Measurements from ENCODE around the gene TMEM108. TPM values are rescaled to one million over a fixed set of nuclear protein-coding genes. Genes with fewer than 3 reads are reported as not detected.

TMEM108 gene
- total and polyA plus RNA-seq, 11 donors: 0.14 to 2.8 (median 0.57) TPM

DNA sequence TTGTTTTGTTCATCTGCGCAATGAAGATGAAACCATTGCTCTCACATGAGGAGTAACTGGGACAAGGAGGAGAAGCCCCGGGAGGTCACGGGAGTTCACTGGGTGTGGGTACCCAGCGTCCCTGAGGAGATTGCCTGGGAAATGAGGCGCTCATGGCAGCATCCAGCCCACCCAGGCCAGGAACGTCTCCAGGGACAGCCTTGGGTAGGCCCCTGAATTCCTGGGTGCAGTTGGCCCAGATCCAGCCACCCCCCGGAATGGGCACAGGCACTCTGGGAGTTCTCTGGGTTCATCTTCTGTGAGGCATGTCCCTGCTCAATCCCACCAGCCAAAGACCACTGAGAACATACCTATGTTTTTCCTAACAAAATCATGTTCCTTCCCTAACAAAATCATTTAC lies 380.2 kb downstream of the TMEM108 start:
- Histone ChIP-seq H3K4me1 (peaks cover 0 to 4% (median 0%) of the 10 kb centered on the region in 12 donors), H3K27me3 (peaks cover 0 to 18% (median 0%) of the 10 kb centered on the region in 9 donors), H3K27ac (no peak overlapping the region), H3K36me3 (no peaks in the 10 kb centered on the region), H3K4me3 (no peak overlapping the region), H3K9me3 (no peaks in the 10 kb centered on the region)
- TF ChIP-seq POLR2A (IDR thresholded peaks at IDR 0.05): no peak
- TF ChIP-seq, protein P1, sequence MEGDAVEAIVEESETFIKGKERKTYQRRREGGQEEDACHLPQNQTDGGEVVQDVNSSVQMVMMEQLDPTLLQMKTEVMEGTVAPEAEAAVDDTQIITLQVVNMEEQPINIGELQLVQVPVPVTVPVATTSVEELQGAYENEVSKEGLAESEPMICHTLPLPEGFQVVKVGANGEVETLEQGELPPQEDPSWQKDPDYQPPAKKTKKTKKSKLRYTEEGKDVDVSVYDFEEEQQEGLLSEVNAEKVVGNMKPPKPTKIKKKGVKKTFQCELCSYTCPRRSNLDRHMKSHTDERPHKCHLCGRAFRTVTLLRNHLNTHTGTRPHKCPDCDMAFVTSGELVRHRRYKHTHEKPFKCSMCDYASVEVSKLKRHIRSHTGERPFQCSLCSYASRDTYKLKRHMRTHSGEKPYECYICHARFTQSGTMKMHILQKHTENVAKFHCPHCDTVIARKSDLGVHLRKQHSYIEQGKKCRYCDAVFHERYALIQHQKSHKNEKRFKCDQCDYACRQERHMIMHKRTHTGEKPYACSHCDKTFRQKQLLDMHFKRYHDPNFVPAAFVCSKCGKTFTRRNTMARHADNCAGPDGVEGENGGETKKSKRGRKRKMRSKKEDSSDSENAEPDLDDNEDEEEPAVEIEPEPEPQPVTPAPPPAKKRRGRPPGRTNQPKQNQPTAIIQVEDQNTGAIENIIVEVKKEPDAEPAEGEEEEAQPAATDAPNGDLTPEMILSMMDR (IDR thresholded peaks at IDR 0.05): no peak
- 67 to 89% (median 83%) methylated on average over 5 to 7 of the region's 7 CpGs for WGBS, 4 donors
- intact Hi-C loops (cut with DNase I): no loop called here
- ATAC-seq (no peak), DNase-seq (no peak)

DNA sequence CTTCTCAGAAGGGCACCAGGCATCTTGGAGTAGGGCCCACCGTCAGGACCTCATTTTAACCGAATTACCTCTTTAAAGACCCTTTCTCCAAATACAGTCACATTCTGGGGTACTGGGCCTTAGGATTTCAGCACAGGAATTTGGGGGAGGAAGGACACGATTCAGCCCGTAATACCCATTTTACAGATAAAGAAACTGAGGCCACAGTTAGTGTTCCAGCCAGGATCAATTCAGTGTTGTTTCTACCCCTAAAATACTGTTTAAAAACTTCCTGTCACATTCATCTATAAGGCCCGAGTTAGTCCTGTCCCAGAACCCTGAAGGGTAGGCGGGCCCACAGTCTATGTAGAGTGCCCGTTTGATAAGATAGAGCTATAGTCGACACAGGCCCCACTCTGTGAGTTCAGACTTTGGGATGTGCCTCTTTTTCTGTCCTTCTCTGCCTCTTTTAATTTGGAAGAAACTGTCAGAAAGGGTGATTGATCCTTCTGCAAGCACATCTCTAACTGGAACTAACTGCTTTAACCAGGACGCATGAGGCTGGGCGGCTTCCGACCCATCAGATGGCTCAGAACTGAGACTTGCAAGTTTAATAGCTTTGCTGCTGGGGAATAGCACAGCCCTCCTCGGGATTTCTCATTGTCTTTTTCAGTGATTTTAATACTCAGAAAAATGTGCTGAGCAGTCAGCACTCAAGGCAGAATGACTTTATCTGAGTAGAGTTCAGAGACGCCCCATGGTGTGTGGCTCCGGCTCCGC lies 381.1 kb downstream of the TMEM108 start:
- peaks cover 0 to 17% (median 0%) of the 10 kb centered on the region in 9 donors for H3K27me3 ChIP-seq
- intact Hi-C loops (cut with DNase I): no loop called here
- DNase-seq: no peak
- H3K36me3 ChIP-seq: no peaks in the 10 kb centered on the region
- no peak for TF ChIP-seq POLR2A (IDR thresholded peaks at IDR 0.05)
- TF ChIP-seq, protein P1 (IDR thresholded peaks at IDR 0.05): no peak
- 82 to 91% (median 89%) methylated on average over 15 of the region's 15 CpGs for WGBS, 4 donors
- H3K9me3 ChIP-seq: no peaks in the 10 kb centered on the region
- no peak overlapping the region for H3K27ac ChIP-seq
- no peak for ATAC-seq
- H3K4me3 ChIP-seq: no peak overlapping the region
- peaks cover 0 to 5% (median 0%) of the 10 kb centered on the region in 12 donors for H3K4me1 ChIP-seq

DNA sequence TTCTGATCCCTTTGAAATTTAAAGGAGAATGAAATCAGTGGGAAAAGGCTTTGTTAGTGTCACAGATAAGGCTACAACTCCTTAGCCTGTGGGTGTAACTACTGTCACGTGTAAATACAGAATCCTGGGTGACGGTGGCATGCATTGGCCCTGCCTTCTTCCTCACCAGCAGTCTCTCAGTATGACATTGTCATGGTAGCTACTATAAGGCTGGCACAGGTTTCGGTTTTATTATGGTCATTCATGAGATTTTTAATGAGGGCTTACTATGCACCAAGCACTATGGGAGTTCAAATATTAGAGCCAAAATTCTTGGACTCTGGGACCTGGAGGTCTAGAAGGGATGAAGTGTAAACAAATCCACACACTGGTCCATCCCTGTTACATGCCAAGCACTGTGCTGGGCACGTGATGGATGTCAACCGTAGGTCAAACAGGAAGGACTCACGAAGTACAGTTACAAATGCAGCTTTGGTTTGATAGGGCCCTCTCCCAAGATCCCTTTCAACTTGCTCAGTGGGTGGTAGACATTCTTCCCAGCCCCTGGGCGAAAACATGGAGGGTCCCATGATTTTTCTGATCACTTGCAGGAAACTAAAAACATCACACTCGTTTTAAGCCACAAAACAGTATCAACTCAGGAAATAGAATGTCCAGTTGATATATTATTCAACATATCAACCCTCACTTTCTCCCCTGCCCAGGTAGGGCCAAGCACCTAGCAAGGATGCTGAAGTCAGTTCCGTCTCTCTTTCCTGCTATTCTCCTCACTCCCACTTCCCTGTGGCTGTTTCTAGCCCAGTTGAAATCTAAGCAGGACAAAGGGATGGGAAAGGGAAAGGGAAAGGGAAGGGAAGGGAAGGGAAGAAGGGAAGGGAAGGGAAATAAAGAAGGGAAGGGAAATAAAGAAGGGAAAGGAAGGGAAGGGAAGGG lies 387.0 kb downstream of the TMEM108 start:
- Histone ChIP-seq H3K9me3 (no peaks in the 10 kb centered on the region), H3K4me3 (no peak overlapping the region), H3K4me1 (peaks cover 0 to 5% (median 0%) of the 10 kb centered on the region in 12 donors), H3K36me3 (no peaks in the 10 kb centered on the region), H3K27ac (no peak overlapping the region), H3K27me3 (peaks cover 0 to 19% (median 6%) of the 10 kb centered on the region in 9 donors)
- TF ChIP-seq POLR2A (IDR thresholded peaks at IDR 0.05): no peak
- TF ChIP-seq, protein P1 (IDR thresholded peaks at IDR 0.05): no peak
- DNase-seq (no peak), ATAC-seq (no peak)
- intact Hi-C loops (cut with DNase I): loop anchor here in 5 of 10 donors (2.0 to 5.0 kb wide), 3 partner anchors 383 to 698 kb away; no protein-coding TSS in a partner anchor
- WGBS, 4 donors: 77 to 80% (median 79%) methylated on average over 9 of the region's 9 CpGs

DNA sequence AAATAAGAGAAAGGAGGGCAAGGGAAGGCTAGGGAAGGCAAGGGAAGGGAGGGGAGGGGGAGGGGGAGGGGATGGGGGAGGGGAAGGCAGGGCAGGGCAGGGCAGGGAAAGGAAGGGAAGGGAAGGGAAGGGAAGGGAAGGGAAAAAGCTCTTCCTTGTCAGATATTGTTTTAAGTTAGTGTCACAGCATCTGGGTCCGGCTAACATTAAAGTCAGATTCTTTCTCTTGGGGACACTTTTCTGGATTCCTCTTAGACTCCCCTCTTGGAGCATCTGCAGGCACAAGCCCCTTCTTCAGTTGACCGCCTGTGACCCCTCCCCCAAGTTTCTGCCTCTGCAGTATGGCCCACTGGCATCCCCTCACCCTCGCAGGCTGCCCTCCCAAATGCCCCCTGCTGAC lies 387.7 kb downstream of the TMEM108 start:
- TF ChIP-seq, protein P1 (IDR thresholded peaks at IDR 0.05): no peak
- TF ChIP-seq POLR2A (IDR thresholded peaks at IDR 0.05): no peak
- Histone ChIP-seq H3K4me1 (peaks cover 0 to 5% (median 0%) of the 10 kb centered on the region in 12 donors), H3K9me3 (no peaks in the 10 kb centered on the region), H3K27me3 (peaks cover 0 to 19% (median 6%) of the 10 kb centered on the region in 9 donors), H3K4me3 (no peak overlapping the region), H3K27ac (no peak overlapping the region), H3K36me3 (no peaks in the 10 kb centered on the region)
- ATAC-seq (no peak), DNase-seq (no peak)
- WGBS, 4 donors: 71 to 82% (median 74%) methylated on average over 3 of the region's 3 CpGs
- intact Hi-C loops (cut with DNase I): loop anchor here in 2 of 10 donors (2.0 kb wide), 1 partner anchor 695 kb away; no protein-coding TSS in a partner anchor

Data from heart left ventricle (tissue), 16 donors.